ENCODE measurements around the gene DCLK3.

- no peak for TF ChIP-seq CTCF (IDR thresholded peaks at IDR 0.05)
- no peak for TF ChIP-seq SIN3A (IDR thresholded peaks at IDR 0.05; ENCODE audit: borderline replicate concordance, insufficient read depth, low read depth, low read length)
- no peak for TF ChIP-seq POLR2AphosphoS5 (IDR thresholded peaks at IDR 0.05; ENCODE audit: low read depth, low read length)
- TF ChIP-seq REST (IDR thresholded peaks at IDR 0.05; ENCODE audit: insufficient read depth in 1 of 2, low read depth in 2 of 2, low read length in 1 of 2) = no peak
- no peak for TF ChIP-seq TCF7L2 (IDR thresholded peaks at IDR 0.05; ENCODE audit: low read depth, low read length)
These were observed 40.1 kb upstream of the DCLK3 start for GRCh38 chr3:36804295-36805055.
